Stomach (tissue), 9 donors: ENCODE measurements around the gene APH1B. TPM values are rescaled to one million over a fixed set of nuclear protein-coding genes. Genes with fewer than 3 reads are reported as not detected.

Experiments
- DNase-seq, 2 donors: peaks; one replicate each; pipeline versions ENCODE4 v3.0.0 to v3.0.0-alpha.2; 2013 to 2019
- H3K27ac ChIP-seq, 5 donors: fragments of 200-600 bp in 4 of 5; sonication (generic) in 4 of 5; one replicate each; pipeline ENCODE4 v1.5.1; 2013 to 2019; ENCODE audit warnings: mild to moderate bottlenecking in 1 of 5, moderate library complexity in 1 of 5
- H3K27me3 ChIP-seq, 3 donors: fragments of 200-600 bp; sonication (generic); one replicate each; pipeline ENCODE4 v1.5.1; 2017 to 2019; ENCODE audit warnings: mixed run types in 1 of 3
- H3K36me3 ChIP-seq, 4 donors: fragments of 200-600 bp; sonication (generic); 1 replicate in 3 of 4; 2 replicates in 1 of 4; pipeline ENCODE4 v1.5.1; 2016 to 2019
- H3K4me1 ChIP-seq, 4 donors: fragments of 200-600 bp; sonication (generic); one replicate each; pipeline ENCODE4 v1.5.1; 2016 to 2019
- H3K4me3 ChIP-seq, 4 donors: fragments of 200-600 bp; sonication (generic) in 3 of 4; one replicate each; pipeline ENCODE4 v1.5.1; 2016 to 2019; ENCODE audit warnings: mild to moderate bottlenecking in 1 of 4
- H3K9me3 ChIP-seq, 4 donors: fragments of 200-600 bp; sonication (generic); one replicate each; pipeline ENCODE4 v1.5.1; 2016 to 2019
- CTCF ChIP-seq, 7 experiments: fragments of 450-650 bp in 4 of 7; fragments of 200-600 bp in 3 of 7; sonication (generic) in 3 of 7; IDR thresholded peaks; one replicate each; pipeline ENCODE4 v1.5.1; 2016 to 2019; ENCODE audit warnings: antibody characterized with exemption in 7 of 7, control low read depth in 2 of 7, mild to moderate bottlenecking in 1 of 7
- EP300 ChIP-seq: sonication (generic); formaldehyde crosslinking; IDR thresholded peaks from one replicate; pipeline ENCODE4 v1.6.1; 2017; ENCODE audit warnings: antibody characterized with exemption
- POLR2A ChIP-seq, 4 donors: fragments of 450-650 bp; IDR thresholded peaks; one replicate each; pipeline ENCODE4 v1.6.1; 2016; ENCODE audit warnings: antibody characterized with exemption in 4 of 4, control low read depth in 2 of 4, mild to moderate bottlenecking in 1 of 4, moderate library complexity in 1 of 4
- POLR2AphosphoS5 ChIP-seq, 3 donors: sonication (generic); formaldehyde crosslinking; IDR thresholded peaks; one replicate each; pipeline ENCODE4 v1.6.1; 2016; ENCODE audit warnings: antibody characterized with exemption in 3 of 3
- WGBS, 5 donors: extraction: QIAGEN DNeasy Blood & Tissue Kit in 3 of 5; methylation state at CpG; one replicate each; pipeline versions ENCODE4 v1.1.5 to v1.1.7; 2013 to 2018; 5-methylcytosine and 5-hydroxymethylcytosine counted together
- intact Hi-C: fragments of 100-400 bp; cut with DNase I; formaldehyde crosslinking; loops from one replicate; pipeline ENCODE4 v1.15.1; 2023; ENCODE audit warnings: low total_unique reads
- polyA plus RNA-seq, 3 donors: library from polyadenylated mRNA; stranded (reverse); fragments of 200-250 nt; gene quantifications; one replicate each; pipeline ENCODE4 v1.2.3, GENCODE V29; 2013
- total RNA-seq, 5 donors: library from RNA; depleted of rRNA; stranded (reverse); fragments of >200 nt; gene quantifications; one replicate each; pipeline versions ENCODE4 v1.1.0 to v1.2.3, GENCODE V29; 2014 to 2016
- donor health status: healthy with polysubstance abuse.
- donor health status: Bipolar disorder and iron deficiency.
- donor health status: healthy.

APH1B gene
- total and polyA plus RNA-seq, 8 donors = 0.45 to 23.5 (median 3.3) TPM

GRCh38 chr15:63287109-63287508 is 9.7 kb downstream of the APH1B start:
- H3K4me1 ChIP-seq = peaks cover 0 to 20% (median 4%) of the 10 kb centered on the region in 4 donors
- DNase-seq = no peak
- peaks cover 0 to 48% (median 44%) of the 10 kb centered on the region in 4 donors for H3K36me3 ChIP-seq
- no peaks in the 10 kb centered on the region for H3K27me3 ChIP-seq
- H3K4me3 ChIP-seq = no peak overlapping the region
- no peaks in the 10 kb centered on the region for H3K9me3 ChIP-seq
- TF ChIP-seq EP300 (no peak), CTCF (IDR thresholded peaks at IDR 0.05) (no peak), POLR2AphosphoS5 (IDR thresholded peaks at IDR 0.05) (no peak), POLR2A (IDR thresholded peaks at IDR 0.05) (no peak)
- intact Hi-C loops = no loop called here
- H3K27ac ChIP-seq = no peak overlapping the region
- 74 to 87% (median 81%) methylated on average over 2 of the region's 2 CpGs for WGBS, 5 donors

- WGBS, 5 donors = 65 to 74% (median 67%) methylated on average over 1 of the region's 1 CpG
- H3K36me3 ChIP-seq = peaks cover 0 to 52% (median 43%) of the 10 kb centered on the region in 4 donors
- no peak for DNase-seq
- no peak overlapping the region for H3K4me3 ChIP-seq
- no peak overlapping the region for H3K27ac ChIP-seq
- H3K4me1 ChIP-seq = peaks cover 0 to 20% (median 4%) of the 10 kb centered on the region in 4 donors
- intact Hi-C loops = no loop called here
- H3K9me3 ChIP-seq = no peaks in the 10 kb centered on the region
- TF ChIP-seq CTCF (IDR thresholded peaks at IDR 0.05) (no peak), EP300 (no peak), POLR2A (IDR thresholded peaks at IDR 0.05) (no peak), POLR2AphosphoS5 (IDR thresholded peaks at IDR 0.05) (no peak)
- no peaks in the 10 kb centered on the region for H3K27me3 ChIP-seq
Observed at GRCh38 chr15:63288342-63288741, 10.9 kb downstream of the APH1B start.

- peak in 1 of 2 donors; percentile 82 for DNase-seq
- TF ChIP-seq EP300 (no peak), CTCF (IDR thresholded peaks at IDR 0.05) (peak in 4 of 7 experiments; percentile 40 to 63 (median 58))
- H3K27ac ChIP-seq = no peak overlapping the region
- no peaks in the 10 kb centered on the region for H3K27me3 ChIP-seq
- peaks cover 0 to 20% (median 4%) of the 10 kb centered on the region in 4 donors for H3K4me1 ChIP-seq
- H3K36me3 ChIP-seq = peaks cover 0 to 50% (median 39%) of the 10 kb centered on the region in 4 donors
- no peak overlapping the region for H3K4me3 ChIP-seq
- 2 to 3% (median 2%) methylated on average over 4 of the region's 4 CpGs for WGBS, 5 donors
- no peaks in the 10 kb centered on the region for H3K9me3 ChIP-seq
- intact Hi-C loops = no loop called here
Observed at GRCh38 chr15:63288778-63289378, 11.5 kb downstream of the APH1B start.

GRCh38 chr15:63291507-63291906 is 14.1 kb downstream of the APH1B start:
- peaks cover 0 to 31% (median 22%) of the 10 kb centered on the region in 4 donors for H3K36me3 ChIP-seq
- no peak for TF ChIP-seq CTCF (IDR thresholded peaks at IDR 0.05)
- no peak for TF ChIP-seq POLR2AphosphoS5 (IDR thresholded peaks at IDR 0.05)
- no peak for TF ChIP-seq EP300
- no peak for TF ChIP-seq POLR2A (IDR thresholded peaks at IDR 0.05)
- peaks cover 0 to 28% (median 4%) of the 10 kb centered on the region in 4 donors for H3K4me1 ChIP-seq
- H3K27ac ChIP-seq = no peak overlapping the region
- intact Hi-C loops = loop anchor here (10.0 kb wide), 1 partner anchor 103 kb away; no protein-coding TSS in a partner anchor
- no peaks in the 10 kb centered on the region for H3K27me3 ChIP-seq
- no peak for DNase-seq
- H3K4me3 ChIP-seq = no peak overlapping the region
- no peaks in the 10 kb centered on the region for H3K9me3 ChIP-seq
